Cardiac muscle cell (in vitro differentiated cells and primary cell): ENCODE data around the gene VN1R5. TPM values are rescaled to one million over a fixed set of nuclear protein-coding genes. Genes with fewer than 3 reads are reported as not detected.
"Not testable (repeated sequence)": the region's sequence is repeated elsewhere in the genome, so short reads cannot be mapped to it uniquely, and the experiment has no call there.

Source experiments
- DNase-seq, 2 donors: peaks; one replicate each; pipeline versions ENCODE4 v3.0.0 to v3.0.0-alpha.2; 2010 to 2017; ENCODE audit warnings: low read depth in 1 of 2, low spot score in 1 of 2
- H3K27ac ChIP-seq: fragments of 200-600 bp; sonication (generic); 2 replicates; pipeline ENCODE4 v1.5.1; 2016
- H3K27me3 ChIP-seq: fragments of 200-600 bp; sonication (generic); 2 replicates; pipeline ENCODE4 v1.6.0; 2016; ENCODE audit warnings: control low read depth
- H3K36me3 ChIP-seq: fragments of 200-600 bp; sonication (generic); 2 replicates; pipeline ENCODE4 v1.5.1; 2016; ENCODE audit warnings: control low read depth
- H3K4me1 ChIP-seq: fragments of 200-600 bp; sonication (generic); 2 replicates; pipeline ENCODE4 v1.8.1; 2017; ENCODE audit warnings: low read depth, mild to moderate bottlenecking, mixed run types
- H3K4me3 ChIP-seq: fragments of 200-600 bp; sonication (generic); 2 replicates; pipeline ENCODE4 v1.5.1; 2016; ENCODE audit warnings: mild to moderate bottlenecking
- H3K9me3 ChIP-seq: fragments of 200-600 bp; sonication (generic); 2 replicates; pipeline ENCODE4 v1.5.1; 2017; ENCODE audit warnings: low read depth, mild to moderate bottlenecking, control low read depth
- polyA plus RNA-seq: library from polyadenylated mRNA; unstranded; fragments of >200 nt; fragmentation: Nextera tagmentation; extraction: Ambion mirVana; gene quantifications from 2 replicates; pipeline ENCODE4 v1.2.1, GENCODE V29; 2016
- total RNA-seq: library from RNA; depleted of rRNA; stranded (reverse); fragments of >200 nt; gene quantifications from 2 replicates; pipeline ENCODE4 v1.2.3, GENCODE V29; 2016
- TF ChIP-seq, protein P1 (sequence below): IDR thresholded peaks from 2 replicates; pipeline ENCODE4 v1.5.1; 2012; ENCODE audit warnings: low read depth, mild to moderate bottlenecking, low read length

The VN1R5 gene
- total and polyA plus RNA-seq, 2 experiments from 2014 or later: not detected

DNA sequence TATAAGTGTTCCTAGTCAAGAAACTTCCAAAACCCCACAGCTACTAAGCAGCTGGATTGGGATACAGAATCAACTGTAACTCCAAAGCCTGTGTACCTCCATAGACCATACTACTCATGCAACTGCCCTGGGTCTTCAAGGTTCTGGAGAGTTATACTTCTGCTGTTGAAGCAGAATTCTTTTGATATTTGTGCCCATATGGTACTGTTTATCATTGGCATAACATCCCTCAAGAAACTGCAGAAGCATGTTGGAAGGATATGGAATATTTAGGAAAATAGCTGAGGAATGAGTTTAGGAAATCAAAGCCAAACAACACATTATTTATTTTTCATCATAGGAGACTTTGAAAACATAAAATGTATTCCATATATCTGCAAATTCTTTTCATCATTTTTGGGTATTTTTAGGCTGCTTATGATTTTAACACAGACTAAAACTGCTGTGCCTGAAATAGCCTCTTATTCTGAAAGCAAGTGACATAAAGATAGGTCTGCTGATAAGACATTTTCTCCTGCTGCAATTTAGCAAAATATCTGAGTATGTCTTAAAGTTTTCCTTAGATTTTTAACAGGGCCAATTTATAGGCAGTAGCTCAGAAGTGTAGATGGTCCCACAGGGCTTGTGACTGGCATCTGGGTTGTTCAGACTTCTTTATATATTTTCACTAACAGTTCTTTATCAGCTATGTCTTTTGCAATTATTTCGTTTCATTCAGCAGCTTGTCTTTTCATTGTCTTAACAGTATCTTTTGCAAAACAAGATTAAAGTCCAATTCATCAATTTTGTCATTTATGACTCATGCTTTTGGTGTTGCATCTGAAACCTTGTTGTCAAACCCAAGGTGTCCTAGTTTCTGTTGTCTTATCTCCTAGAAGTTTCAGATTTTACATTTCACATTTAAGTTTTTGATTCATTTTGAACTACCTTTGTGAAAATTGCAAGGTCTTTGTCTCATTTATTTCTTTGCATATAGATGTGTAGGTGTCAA is 43.0 kb upstream of the VN1R5 start:
- no peaks in the 10 kb centered on the region for H3K36me3 ChIP-seq
- no peak for DNase-seq
- no peak overlapping the region for H3K27ac ChIP-seq
- peaks cover 4% of the 10 kb centered on the region for H3K4me1 ChIP-seq
- H3K9me3 ChIP-seq: no peaks in the 10 kb centered on the region
- TF ChIP-seq, protein P1, sequence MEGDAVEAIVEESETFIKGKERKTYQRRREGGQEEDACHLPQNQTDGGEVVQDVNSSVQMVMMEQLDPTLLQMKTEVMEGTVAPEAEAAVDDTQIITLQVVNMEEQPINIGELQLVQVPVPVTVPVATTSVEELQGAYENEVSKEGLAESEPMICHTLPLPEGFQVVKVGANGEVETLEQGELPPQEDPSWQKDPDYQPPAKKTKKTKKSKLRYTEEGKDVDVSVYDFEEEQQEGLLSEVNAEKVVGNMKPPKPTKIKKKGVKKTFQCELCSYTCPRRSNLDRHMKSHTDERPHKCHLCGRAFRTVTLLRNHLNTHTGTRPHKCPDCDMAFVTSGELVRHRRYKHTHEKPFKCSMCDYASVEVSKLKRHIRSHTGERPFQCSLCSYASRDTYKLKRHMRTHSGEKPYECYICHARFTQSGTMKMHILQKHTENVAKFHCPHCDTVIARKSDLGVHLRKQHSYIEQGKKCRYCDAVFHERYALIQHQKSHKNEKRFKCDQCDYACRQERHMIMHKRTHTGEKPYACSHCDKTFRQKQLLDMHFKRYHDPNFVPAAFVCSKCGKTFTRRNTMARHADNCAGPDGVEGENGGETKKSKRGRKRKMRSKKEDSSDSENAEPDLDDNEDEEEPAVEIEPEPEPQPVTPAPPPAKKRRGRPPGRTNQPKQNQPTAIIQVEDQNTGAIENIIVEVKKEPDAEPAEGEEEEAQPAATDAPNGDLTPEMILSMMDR: no peak
- no peaks in the 10 kb centered on the region for H3K27me3 ChIP-seq
- H3K4me3 ChIP-seq: no peak overlapping the region

DNA sequence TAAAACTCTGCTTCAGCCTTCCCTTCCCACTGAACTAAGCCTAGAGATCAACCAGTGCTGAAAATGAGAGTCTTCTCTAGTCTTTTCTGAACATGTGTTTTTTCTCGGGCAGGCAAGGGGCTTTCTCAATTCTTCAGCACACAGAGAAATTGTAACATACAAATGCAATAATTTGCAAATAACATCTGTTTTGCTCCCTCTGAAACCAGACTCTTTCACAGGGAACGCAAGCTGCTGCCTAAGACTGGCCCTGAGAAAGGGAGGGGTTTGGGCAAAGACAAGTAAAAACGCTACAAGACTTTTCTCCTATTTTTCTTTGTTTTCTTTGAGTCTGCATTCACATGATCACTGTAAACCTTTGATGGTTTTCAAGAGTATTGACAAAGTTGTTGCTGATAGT is 39.6 kb upstream of the VN1R5 start:
- Histone ChIP-seq H3K9me3 (no peaks in the 10 kb centered on the region), H3K4me3 (no peak overlapping the region), H3K27me3 (no peaks in the 10 kb centered on the region), H3K27ac (no peak overlapping the region), H3K4me1 (no peaks in the 10 kb centered on the region), H3K36me3 (no peaks in the 10 kb centered on the region)
- TF ChIP-seq, protein P1: no peak
- no peak for DNase-seq

DNA sequence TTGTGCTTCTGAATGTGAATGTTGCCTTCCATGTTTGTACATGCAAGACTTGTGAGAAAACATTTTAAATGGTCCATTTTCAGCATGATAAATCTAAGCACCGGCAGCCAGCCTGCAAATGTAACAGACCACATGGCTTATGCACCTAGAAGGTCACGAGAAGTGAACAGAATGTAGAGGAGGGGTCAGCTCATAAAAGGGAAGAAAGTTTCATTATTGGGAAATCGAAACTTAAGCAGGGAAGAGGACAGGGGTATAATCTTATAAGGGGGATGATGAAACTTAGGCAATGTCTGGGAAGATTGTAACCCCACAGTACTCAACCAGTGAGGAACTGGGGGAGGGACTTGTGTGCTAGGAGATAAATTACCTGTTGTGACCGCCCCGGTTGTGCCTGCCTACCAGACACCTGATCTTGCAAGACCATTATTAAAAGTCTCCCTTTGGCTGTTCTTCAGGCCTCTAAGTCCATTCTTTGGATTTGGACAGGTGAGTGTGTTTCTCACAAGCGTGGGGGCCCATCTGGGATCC is 37.7 kb upstream of the VN1R5 start:
- TF ChIP-seq, protein P1: no peak
- Histone ChIP-seq H3K9me3 (no peaks in the 10 kb centered on the region), H3K4me1 (no peaks in the 10 kb centered on the region), H3K27me3 (no peaks in the 10 kb centered on the region), H3K4me3 (no peak overlapping the region), H3K27ac (no peak overlapping the region), H3K36me3 (no peaks in the 10 kb centered on the region)
- DNase-seq: no peak

DNA sequence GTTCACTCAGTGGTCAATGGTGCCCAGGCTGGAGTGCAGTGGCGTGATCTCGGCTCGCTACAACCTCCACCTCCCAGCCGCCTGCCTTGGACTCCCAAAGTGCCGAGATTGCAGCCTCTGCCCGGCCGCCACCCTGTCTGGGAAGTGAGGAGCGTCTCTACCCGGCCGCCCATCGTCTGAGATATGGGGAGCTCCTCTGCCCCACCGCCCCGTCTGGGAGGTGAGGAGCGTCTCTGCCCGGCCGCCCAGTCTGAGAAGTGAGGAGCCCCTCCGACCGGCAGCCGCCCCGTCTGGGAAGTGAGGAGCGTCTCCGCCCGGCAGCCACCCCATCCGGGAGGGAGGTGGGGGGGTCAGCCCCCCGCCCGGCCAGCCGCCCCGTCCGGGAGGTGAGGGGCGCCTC is 35.6 kb upstream of the VN1R5 start:
- H3K36me3 ChIP-seq, H3K27ac ChIP-seq, H3K27me3 ChIP-seq: not testable (repeated sequence)

DNA sequence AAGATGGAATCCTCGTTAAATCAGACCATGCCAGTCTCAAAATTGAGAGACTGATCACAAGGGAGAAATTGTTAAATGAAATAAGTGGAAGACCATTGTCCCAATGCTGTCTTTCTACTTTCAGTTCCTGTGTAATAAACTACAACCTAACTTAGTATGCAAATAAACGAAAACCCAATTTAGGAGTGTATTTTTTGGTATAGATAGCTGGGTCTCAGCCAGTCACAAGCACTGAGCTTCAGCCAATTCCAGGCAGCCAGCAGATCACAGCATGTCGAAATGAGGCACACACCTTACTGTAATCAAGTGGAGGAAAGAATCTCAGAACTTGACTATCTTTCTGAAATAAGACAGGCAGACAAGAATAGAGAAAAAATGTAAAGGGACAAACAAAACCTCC is 33.0 kb upstream of the VN1R5 start:
- H3K4me3 ChIP-seq: no peak overlapping the region
- TF ChIP-seq, protein P1: no peak
- no peaks in the 10 kb centered on the region for H3K4me1 ChIP-seq
- no peak for DNase-seq
- no peaks in the 10 kb centered on the region for H3K36me3 ChIP-seq
- no peaks in the 10 kb centered on the region for H3K9me3 ChIP-seq
- H3K27ac ChIP-seq: no peak overlapping the region
- H3K27me3 ChIP-seq: no peaks in the 10 kb centered on the region

More for the DNA sequence above, 35.6 kb upstream of the VN1R5 start:
- not testable (repeated sequence) for H3K4me3 ChIP-seq, H3K9me3 ChIP-seq, H3K4me1 ChIP-seq, DNase-seq

DNA sequence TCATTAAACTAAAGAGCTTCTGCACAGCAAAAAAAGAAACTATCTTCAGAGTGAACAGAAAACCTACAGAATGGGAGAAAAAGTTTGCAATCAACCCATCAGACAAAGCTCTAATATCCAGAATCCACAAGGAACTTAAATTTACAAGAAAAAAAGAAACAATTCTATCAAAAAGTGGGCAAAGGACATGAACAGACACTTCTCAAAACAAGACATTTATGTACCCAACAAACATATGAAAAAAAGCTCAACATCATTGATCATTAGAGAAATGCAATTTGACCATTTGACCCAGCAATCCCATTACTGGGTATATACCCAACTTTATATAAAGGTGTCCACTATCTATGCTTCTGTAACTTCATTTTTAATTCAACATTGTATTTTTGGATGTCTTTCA is 31.1 kb upstream of the VN1R5 start:
- TF ChIP-seq, protein P1: no peak

More for the DNA sequence above, 31.1 kb upstream of the VN1R5 start:
- no peak for DNase-seq
- Histone ChIP-seq H3K27ac (no peak overlapping the region), H3K4me3 (no peak overlapping the region), H3K4me1 (no peaks in the 10 kb centered on the region), H3K27me3 (no peaks in the 10 kb centered on the region), H3K9me3 (no peaks in the 10 kb centered on the region), H3K36me3 (no peaks in the 10 kb centered on the region)
